NCI-H2081 (cell line): ENCODE measurements around the gene NTNG1.
A peak's percentile ranks its signal among the peaks of the same experiment; 100 is the strongest.

Experiments
- DNase-seq, 2 experiments: peaks; one replicate each; lab custom pipeline; 2025; lab: John Stamatoyannopoulos, UW

The NTNG1 gene

GRCh38 chr1:107510347-107510746, 369.5 kb downstream of the NTNG1 start:
- no peak for DNase-seq

DNA sequence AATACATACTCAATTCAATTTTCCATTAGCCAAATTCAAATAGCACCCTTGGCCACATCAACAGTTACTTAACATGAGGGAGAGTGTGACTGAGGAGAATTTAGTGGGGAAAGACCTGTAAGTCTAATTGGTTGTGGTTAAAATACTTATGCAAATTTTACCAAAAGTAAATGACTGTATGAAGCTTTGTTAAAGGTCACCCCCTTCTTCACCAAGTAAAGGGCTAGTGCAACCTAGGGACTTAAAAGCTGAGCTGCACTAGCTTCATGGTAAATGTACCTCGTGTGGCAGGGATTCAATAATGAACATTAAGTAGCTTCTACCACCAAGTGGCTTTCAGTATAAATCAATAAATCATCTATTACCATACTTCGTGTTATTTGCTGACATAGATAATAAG, 372.0 kb downstream of the NTNG1 start:
- DNase-seq = no peak

GRCh38 chr1:107514841-107515240, 374.0 kb downstream of the NTNG1 start:
- DNase-seq = no peak

DNA sequence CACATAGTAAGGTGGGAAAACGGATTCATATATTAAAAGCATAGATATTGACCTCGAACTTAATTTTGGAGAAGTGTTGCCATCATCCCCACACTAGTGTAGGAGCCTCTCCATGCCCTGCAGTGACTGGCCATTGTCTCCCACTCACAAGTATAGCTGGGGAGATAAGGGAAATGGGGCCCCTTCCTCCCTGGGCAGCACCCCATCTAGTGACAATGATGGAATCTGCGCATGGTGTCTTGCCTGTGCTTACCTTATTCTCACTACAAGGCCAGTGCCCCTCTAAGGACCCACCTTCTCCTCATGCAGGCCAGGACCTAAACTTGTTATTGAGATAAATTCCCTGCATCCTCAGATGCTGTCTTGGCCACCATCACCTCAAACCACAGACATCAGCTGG, 374.9 kb downstream of the NTNG1 start:
- DNase-seq = no peak

- DNase-seq = no peak
Measured at GRCh38 chr1:107523061-107523460, 382.2 kb downstream of the NTNG1 start.

DNA sequence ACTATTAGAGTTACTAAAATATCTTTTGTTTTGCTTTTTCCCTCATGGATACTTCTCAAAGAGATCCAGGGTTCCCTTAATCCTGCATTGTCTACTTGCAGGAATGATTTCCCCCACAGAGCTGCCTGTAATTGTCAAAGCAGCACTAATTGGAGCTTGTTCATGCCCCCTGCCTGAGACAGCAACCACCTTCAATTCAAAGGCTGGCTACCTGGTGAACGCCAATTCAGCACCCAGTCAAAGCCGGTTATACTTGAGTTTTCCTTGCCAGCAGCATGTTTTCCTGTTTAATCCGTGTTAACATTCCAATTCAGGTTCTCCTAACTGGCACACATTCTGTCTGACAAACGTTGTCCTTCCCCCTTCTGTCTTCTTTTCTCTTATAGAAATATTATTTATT, 382.9 kb downstream of the NTNG1 start:
- DNase-seq = no peak

- DNase-seq = no peak
Measured at GRCh38 chr1:107524301-107524700, 383.5 kb downstream of the NTNG1 start.

- no peak for DNase-seq
Measured at GRCh38 chr1:107525145-107525544, 384.3 kb downstream of the NTNG1 start.

- peak in 1 of 2 experiments; percentile 13 for DNase-seq
Measured at GRCh38 chr1:107525961-107526360, 385.1 kb downstream of the NTNG1 start.

GRCh38 chr1:107526524-107527198, 385.8 kb downstream of the NTNG1 start:
- no peak for DNase-seq

- DNase-seq = peak; percentile 27 to 58
Measured at GRCh38 chr1:107529511-107530149, 388.8 kb downstream of the NTNG1 start.

- no peak for DNase-seq
Measured at GRCh38 chr1:107530543-107530942, 389.7 kb downstream of the NTNG1 start.

GRCh38 chr1:107531065-107531908, 390.4 kb downstream of the NTNG1 start:
- no peak for DNase-seq

- DNase-seq = no peak
Measured at GRCh38 chr1:107532318-107532717, 391.5 kb downstream of the NTNG1 start.
